Prostate gland (tissue), 2 donors: ENCODE results near the gene GPSM1. TPM values are rescaled to one million over a fixed set of nuclear protein-coding genes. Genes with fewer than 3 reads are reported as not detected.

Experiments
- DNase-seq: peaks from one replicate; pipeline ENCODE4 v3.0.0-alpha.2; 2019; ENCODE audit warnings: low spot score
- H3K27ac ChIP-seq, 2 donors: fragments of 200-600 bp; sonication (generic); 2 replicates each; pipeline ENCODE4 v1.5.1; 2017 to 2019
- H3K27me3 ChIP-seq: fragments of 200-600 bp; sonication (generic); replicated peaks from 2 replicates; pipeline ENCODE4 v1.5.1; 2019; ENCODE audit not compliant: insufficient read depth
- H3K36me3 ChIP-seq, 2 donors: fragments of 200-600 bp; sonication (generic); 1 replicate in 1 of 2; 2 replicates in 1 of 2; pipeline versions ENCODE4 v1.5.1 to v1.8.1; 2017 to 2019
- H3K4me1 ChIP-seq: fragments of 200-600 bp; sonication (generic); replicated peaks from 2 replicates; pipeline ENCODE4 v1.5.1; 2019
- H3K4me3 ChIP-seq, 2 donors: fragments of 200-600 bp; sonication (generic); 2 replicates each; pipeline ENCODE4 v1.5.1; 2017 to 2019
- H3K9me3 ChIP-seq: fragments of 200-600 bp; sonication (generic); 2 replicates; pipeline ENCODE4 v1.5.1; 2017
- CTCF ChIP-seq, 4 experiments: fragments of 200-600 bp in 2 of 4; fragments of 450-650 bp in 2 of 4; sonication (generic) in 2 of 4; IDR thresholded peaks; 1 replicate in 3 of 4; 2 replicates in 1 of 4; pipeline ENCODE4 v1.5.1; 2016 to 2019; ENCODE audit warnings: antibody characterized with exemption in 4 of 4, mild to moderate bottlenecking in 2 of 4, moderate library complexity in 2 of 4
- POLR2A ChIP-seq: fragments of 450-650 bp; IDR thresholded peaks from one replicate; pipeline ENCODE4 v1.6.1; 2016; ENCODE audit warnings: antibody characterized with exemption, mild to moderate bottlenecking
- POLR2AphosphoS5 ChIP-seq: sonication (generic); formaldehyde crosslinking; IDR thresholded peaks from one replicate; pipeline ENCODE4 v1.6.1; 2017; ENCODE audit warnings: antibody characterized with exemption
- WGBS: methylation state at CpG from one replicate; pipeline ENCODE4 v1.1.5; 2018; 5-methylcytosine and 5-hydroxymethylcytosine counted together
- intact Hi-C: fragments of 100-400 bp; cut with DNase I; formaldehyde crosslinking; loops from one replicate; pipeline ENCODE4 v1.14.2; 2022
- total RNA-seq, 2 donors: library from RNA; depleted of rRNA; stranded (reverse); fragments of >200 nt; gene quantifications; one replicate each; pipeline ENCODE4 v1.1.0, GENCODE V29; 2016

The GPSM1 gene
- total RNA-seq, 2 donors from 2014 or later, result 11.3 to 89.2 TPM

GRCh38 chr9:136377341-136378169 lies 50.2 kb downstream of the GPSM1 start:
- no peaks in the 10 kb centered on the region for H3K4me1 ChIP-seq
- no peak overlapping the region for H3K27ac ChIP-seq
- H3K27me3 ChIP-seq, result no peaks in the 10 kb centered on the region
- intact Hi-C loops, result no loop called here
- DNase-seq, result no peak
- no peaks in the 10 kb centered on the region for H3K36me3 ChIP-seq
- no peaks in the 10 kb centered on the region for H3K9me3 ChIP-seq
- TF ChIP-seq CTCF (IDR thresholded peaks at IDR 0.05) (no peak), POLR2AphosphoS5 (no peak), POLR2A (no peak)
- H3K4me3 ChIP-seq, result no peak overlapping the region
- 78% methylated on average over 30 of the region's 32 CpGs for WGBS

GRCh38 chr9:136378170-136379002 lies 51.0 kb downstream of the GPSM1 start:
- Histone ChIP-seq H3K4me1 (no peaks in the 10 kb centered on the region), H3K9me3 (no peaks in the 10 kb centered on the region), H3K4me3 (no peak overlapping the region), H3K36me3 (no peaks in the 10 kb centered on the region), H3K27ac (no peak overlapping the region), H3K27me3 (no peaks in the 10 kb centered on the region)
- intact Hi-C loops, result no loop called here
- no peak for DNase-seq
- WGBS, result 82% methylated on average over 22 of the region's 28 CpGs
- TF ChIP-seq POLR2A, result no peak
- no peak for TF ChIP-seq POLR2AphosphoS5
- no peak for TF ChIP-seq CTCF (IDR thresholded peaks at IDR 0.05)

- no peaks in the 10 kb centered on the region for H3K4me1 ChIP-seq
- no peak overlapping the region for H3K4me3 ChIP-seq
- WGBS, result 88% methylated on average over 10 of the region's 18 CpGs
- intact Hi-C loops, result no loop called here
- no peak overlapping the region for H3K27ac ChIP-seq
- no peaks in the 10 kb centered on the region for H3K27me3 ChIP-seq
- no peaks in the 10 kb centered on the region for H3K36me3 ChIP-seq
- TF ChIP-seq POLR2A (no peak), POLR2AphosphoS5 (no peak), CTCF (IDR thresholded peaks at IDR 0.05) (no peak)
- DNase-seq, result no peak
- no peaks in the 10 kb centered on the region for H3K9me3 ChIP-seq
These were observed 51.6 kb downstream of the GPSM1 start for GRCh38 chr9:136379003-136379287.

GRCh38 chr9:136379401-136379800 lies 52.1 kb downstream of the GPSM1 start:
- Histone ChIP-seq H3K27me3 (no peaks in the 10 kb centered on the region), H3K4me3 (no peak overlapping the region), H3K27ac (no peak overlapping the region), H3K9me3 (no peaks in the 10 kb centered on the region), H3K36me3 (no peaks in the 10 kb centered on the region), H3K4me1 (no peaks in the 10 kb centered on the region)
- no peak for DNase-seq
- WGBS, result 83% methylated on average over 11 of the region's 11 CpGs
- intact Hi-C loops, result no loop called here
- TF ChIP-seq POLR2A, result no peak
- TF ChIP-seq POLR2AphosphoS5, result no peak
- TF ChIP-seq CTCF (IDR thresholded peaks at IDR 0.05), result no peak
